ENCODE measurements around the gene NEK6. TPM values are rescaled to one million over a fixed set of nuclear protein-coding genes. Genes with fewer than 3 reads are reported as not detected.

The NEK6 gene
- total RNA-seq, 1 experiment from 2014 or later = 66.6 TPM

- Mint-ChIP-seq H3K36me3 (ENCODE audit: insufficient read depth, unreplicated experiment) (peaks cover 26% of the 10 kb centered on the region), H3K27ac (ENCODE audit: unreplicated experiment) (no peak overlapping the region), H3K9me3 (ENCODE audit: unreplicated experiment) (no peaks in the 10 kb centered on the region), H3K4me1 (ENCODE audit: low read depth, unreplicated experiment) (no peaks in the 10 kb centered on the region), H3K27me3 (ENCODE audit: insufficient read depth, unreplicated experiment) (no peaks in the 10 kb centered on the region), H3K4me3 (ENCODE audit: unreplicated experiment) (no peak overlapping the region)
- no peaks in the 10 kb centered on the region for H3K27me3 ChIP-seq (replicated peaks; ENCODE audit: control insufficient read depth, insufficient read depth, low read length)
- no peaks in the 10 kb centered on the region for H3K9me3 ChIP-seq
- no peaks in the 10 kb centered on the region for H3K4me1 ChIP-seq
- ChIA-PET CTCF (no interaction called here), POLR2A (no interaction called here)
- no peak overlapping the region for H3K4me3 ChIP-seq (ENCODE audit: low read depth, low read length)
- peaks cover 2% of the 10 kb centered on the region; the same call in 1 of the 2 replicates for H3K36me3 ChIP-seq (ENCODE audit: control insufficient read depth, insufficient read depth, low read length)
- DNase-seq = no peak
- TF ChIP-seq CTCF (IDR thresholded peaks at IDR 0.05; ENCODE audit: insufficient read depth in 1 of 2, low read depth in 1 of 2, low read length in 1 of 2, severe bottlenecking in 1 of 2, unreplicated experiment in 1 of 2) = no peak
- intact Hi-C loops (cut with micrococcal nuclease; ENCODE audit: unreplicated experiment) = no loop called here
- BruUV-seq (replicated peaks) = no TSS peak
These were observed 11.8 kb downstream of the NEK6 start for GRCh38 chr9:124269556-124269955.

GRCh38 chr9:124270504-124271335, 13.0 kb downstream of the NEK6 start:
- Mint-ChIP-seq H3K4me3 (ENCODE audit: unreplicated experiment) (no peak overlapping the region), H3K27me3 (ENCODE audit: insufficient read depth, unreplicated experiment) (no peaks in the 10 kb centered on the region), H3K27ac (ENCODE audit: unreplicated experiment) (no peak overlapping the region), H3K9me3 (ENCODE audit: unreplicated experiment) (no peaks in the 10 kb centered on the region), H3K36me3 (ENCODE audit: insufficient read depth, unreplicated experiment) (peaks cover 31% of the 10 kb centered on the region), H3K4me1 (ENCODE audit: low read depth, unreplicated experiment) (no peaks in the 10 kb centered on the region)
- CTCF ChIA-PET = no interaction called here
- H3K4me3 ChIP-seq (ENCODE audit: low read depth, low read length) = no peak overlapping the region
- H3K9me3 ChIP-seq = no peaks in the 10 kb centered on the region
- no peak for TF ChIP-seq CTCF (IDR thresholded peaks at IDR 0.05; ENCODE audit: insufficient read depth in 1 of 2, low read depth in 1 of 2, low read length in 1 of 2, severe bottlenecking in 1 of 2, unreplicated experiment in 1 of 2)
- no peaks in the 10 kb centered on the region for H3K27me3 ChIP-seq (replicated peaks; ENCODE audit: control insufficient read depth, insufficient read depth, low read length)
- peaks cover 2% of the 10 kb centered on the region; the same call in 1 of the 2 replicates for H3K36me3 ChIP-seq (ENCODE audit: control insufficient read depth, insufficient read depth, low read length)
- no peaks in the 10 kb centered on the region for H3K4me1 ChIP-seq
- no TSS peak for BruUV-seq (replicated peaks)
- POLR2A ChIA-PET = no interaction called here
- intact Hi-C loops (cut with micrococcal nuclease; ENCODE audit: unreplicated experiment) = no loop called here
- no peak for DNase-seq

- intact Hi-C loops (cut with micrococcal nuclease; ENCODE audit: unreplicated experiment) = no loop called here
- Histone ChIP-seq H3K9me3 (no peaks in the 10 kb centered on the region), H3K27me3 (replicated peaks; ENCODE audit: control insufficient read depth, insufficient read depth, low read length) (no peaks in the 10 kb centered on the region), H3K4me1 (no peaks in the 10 kb centered on the region), H3K36me3 (ENCODE audit: control insufficient read depth, insufficient read depth, low read length) (peaks cover 2% of the 10 kb centered on the region; the same call in 1 of the 2 replicates), H3K4me3 (ENCODE audit: low read depth, low read length) (no peak overlapping the region)
- no TSS peak for BruUV-seq (replicated peaks)
- H3K27ac Mint-ChIP-seq (ENCODE audit: unreplicated experiment) = no peak overlapping the region
- no peaks in the 10 kb centered on the region for H3K9me3 Mint-ChIP-seq (ENCODE audit: unreplicated experiment)
- H3K4me3 Mint-ChIP-seq (ENCODE audit: unreplicated experiment) = no peak overlapping the region
- H3K36me3 Mint-ChIP-seq (ENCODE audit: insufficient read depth, unreplicated experiment) = peaks cover 27% of the 10 kb centered on the region
- no peaks in the 10 kb centered on the region for H3K27me3 Mint-ChIP-seq (ENCODE audit: insufficient read depth, unreplicated experiment)
- TF ChIP-seq CTCF (IDR thresholded peaks at IDR 0.05; ENCODE audit: insufficient read depth in 1 of 2, low read depth in 1 of 2, low read length in 1 of 2, severe bottlenecking in 1 of 2, unreplicated experiment in 1 of 2) = no peak
- no peaks in the 10 kb centered on the region for H3K4me1 Mint-ChIP-seq (ENCODE audit: low read depth, unreplicated experiment)
- DNase-seq = no peak
- ChIA-PET POLR2A (no interaction called here), CTCF (no interaction called here)
These were observed 13.9 kb downstream of the NEK6 start for GRCh38 chr9:124271660-124272059.

Measured in Caco-2 (cell line).